HEK293T (cell line): ENCODE data around the gene NGB.

Experiments
- BHLHE40 ChIP-seq: fragments of 450-650 bp; IDR thresholded peaks from 2 replicates; pipeline ENCODE4 v1.6.1; 2016; ENCODE audit warnings: mild to moderate bottlenecking, moderate library complexity, borderline replicate concordance
- ELF4 ChIP-seq: fragments of 450-650 bp; IDR thresholded peaks from 2 replicates; pipeline ENCODE4 v1.6.1; 2017; ENCODE audit warnings: antibody characterized with exemption
- FOXA1 ChIP-seq: fragments of 450-650 bp; IDR thresholded peaks from 2 replicates; pipeline ENCODE4 v1.6.1; 2016; ENCODE audit warnings: mild to moderate bottlenecking
- FOXK2 ChIP-seq: fragments of 450-650 bp; IDR thresholded peaks from 2 replicates; pipeline ENCODE4 v1.6.1; 2016; ENCODE audit warnings: mild to moderate bottlenecking
- FOXM1 ChIP-seq: fragments of 450-650 bp; IDR thresholded peaks from 2 replicates; pipeline ENCODE4 v1.6.1; 2017; ENCODE audit warnings: mild to moderate bottlenecking, borderline replicate concordance
- HDGF ChIP-seq: fragments of 450-650 bp; IDR thresholded peaks from 2 replicates; pipeline ENCODE4 v1.6.1; 2017; ENCODE audit warnings: antibody characterized with exemption, borderline replicate concordance
- SP1 ChIP-seq: fragments of 450-650 bp; IDR thresholded peaks from 2 replicates; pipeline ENCODE4 v1.6.1; 2017
- SUZ12 ChIP-seq: fragments of 450-650 bp; IDR thresholded peaks from 2 replicates; pipeline ENCODE4 v1.6.1; 2016; ENCODE audit warnings: mild to moderate bottlenecking
- TARDBP ChIP-seq: fragments of 450-650 bp; IDR thresholded peaks from 2 replicates; pipeline ENCODE4 v1.6.1; 2016
- ZNF384 ChIP-seq: fragments of 450-650 bp; IDR thresholded peaks from 2 replicates; pipeline ENCODE4 v1.6.1; 2016

DNA sequence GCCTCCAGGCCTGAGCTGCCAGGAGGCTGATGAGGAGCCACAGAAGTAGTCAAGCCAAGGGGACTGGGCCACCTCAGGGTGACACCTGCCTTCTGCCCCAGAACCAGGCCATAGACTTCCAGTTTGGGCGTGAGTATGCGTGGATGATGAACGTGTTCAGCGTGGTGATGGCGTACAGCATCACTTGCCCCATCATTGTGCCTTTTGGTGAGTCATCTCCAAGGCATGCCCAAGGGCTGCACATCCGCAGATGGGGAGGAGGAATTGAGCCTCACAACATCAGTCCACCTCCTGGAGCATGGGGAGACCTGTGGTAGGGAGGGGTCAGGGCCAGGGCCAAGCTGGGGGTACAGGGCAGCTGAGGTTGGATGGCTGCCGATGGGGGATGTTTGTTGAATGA lies 22.3 kb downstream of the NGB start:
- no peak for TF ChIP-seq ELF4
- no peak for TF ChIP-seq SP1
- no peak for TF ChIP-seq HDGF
- TF ChIP-seq FOXA1, result no peak
- TF ChIP-seq SUZ12, result no peak
- TF ChIP-seq BHLHE40, result no peak
- no peak for TF ChIP-seq TARDBP
- no peak for TF ChIP-seq ZNF384
- no peak for TF ChIP-seq FOXM1
- no peak for TF ChIP-seq FOXK2
